SK-N-SH treated with all-trans-retinoic acid at 6 μM for 48 hours (cell line): Measurements from ENCODE around the gene DTNA.

Experiments
- ATAC-seq: fragments of 200-7000 bp; cut with Tn5 transposase; 3 replicates; pipeline ENCODE4 v1.9.1; 2020; ENCODE audit warnings: mild to moderate bottlenecking, moderate library complexity
- ARNTL ChIP-seq: fragments of 450-650 bp; formaldehyde crosslinking; IDR thresholded peaks from 2 replicates; pipeline ENCODE4 v1.5.0; 2020; ENCODE audit warnings: low read depth, mild to moderate bottlenecking, moderate library complexity, borderline replicate concordance
- BACH2 ChIP-seq: fragments of 250-450 bp; sonication (Bioruptor Pico); IDR thresholded peaks from 2 replicates; pipeline ENCODE4 v1.9.0; 2021; ENCODE audit warnings: mild to moderate bottlenecking, borderline replicate concordance
- CREB5 ChIP-seq: fragments of 250-450 bp; sonication (Bioruptor Pico); IDR thresholded peaks from 2 replicates; pipeline ENCODE4 v1.5.1; 2020; ENCODE audit warnings: low read depth, mild to moderate bottlenecking, moderate library complexity
- CSDC2 ChIP-seq: fragments of 250-450 bp; sonication (Bioruptor Pico); IDR thresholded peaks from 2 replicates; pipeline ENCODE4 v1.5.0; 2020; ENCODE audit warnings: mild to moderate bottlenecking, moderate library complexity
- CSRNP3 ChIP-seq: fragments of 250-450 bp; sonication (Bioruptor Pico); IDR thresholded peaks from 2 replicates; pipeline ENCODE4 v1.5.1; 2021; ENCODE audit warnings: mild to moderate bottlenecking, moderate library complexity
- ESRRG ChIP-seq: fragments of 250-450 bp; sonication (Bioruptor Pico); IDR thresholded peaks from 2 replicates; pipeline ENCODE4 v1.6.1; 2021; ENCODE audit warnings: mild to moderate bottlenecking
- GLIS3 ChIP-seq: fragments of 250-450 bp; sonication (Bioruptor Pico); IDR thresholded peaks from 2 replicates; pipeline ENCODE4 v1.5.0; 2020; ENCODE audit warnings: mild to moderate bottlenecking, moderate library complexity
- ISL1 ChIP-seq: fragments of 250-450 bp; sonication (Bioruptor Pico); IDR thresholded peaks from 2 replicates; pipeline ENCODE4 v2.1.2; 2022; ENCODE audit warnings: mild to moderate bottlenecking, moderate library complexity
- OSR1 ChIP-seq: fragments of 250-450 bp; sonication (Bioruptor Pico); IDR thresholded peaks from 2 replicates; pipeline ENCODE4 v1.8.0; 2022; ENCODE audit warnings: moderate library complexity, mild to moderate bottlenecking, inconsistent platforms
- PATZ1 ChIP-seq: fragments of 250-450 bp; sonication (Bioruptor Pico); IDR thresholded peaks from 2 replicates; pipeline ENCODE4 v1.8.0; 2020; ENCODE audit warnings: mild to moderate bottlenecking, moderate library complexity, borderline replicate concordance
- POU6F1 ChIP-seq: fragments of 250-450 bp; sonication (Bioruptor Pico); IDR thresholded peaks from 2 replicates; pipeline ENCODE4 v1.8.0; 2021; ENCODE audit warnings: low read depth, mild to moderate bottlenecking, moderate library complexity, borderline replicate concordance
- PPARA ChIP-seq: fragments of 250-450 bp; sonication (Bioruptor Pico); IDR thresholded peaks from 2 replicates; pipeline ENCODE4 v1.5.0; 2020; ENCODE audit warnings: mild to moderate bottlenecking, borderline replicate concordance
- RARB ChIP-seq: fragments of 250-450 bp; sonication (Bioruptor Pico); IDR thresholded peaks from 2 replicates; pipeline ENCODE4 v1.8.0; 2021; ENCODE audit warnings: mild to moderate bottlenecking, moderate library complexity
- SNAI2 ChIP-seq: fragments of 250-450 bp; sonication (Bioruptor Pico); IDR thresholded peaks from 2 replicates; pipeline ENCODE4 v1.5.0; 2020; ENCODE audit warnings: mild to moderate bottlenecking, moderate library complexity
- TCF4 ChIP-seq: fragments of 250-450 bp; sonication (Bioruptor Pico); IDR thresholded peaks from 2 replicates; pipeline ENCODE4 v1.8.0; 2021; ENCODE audit warnings: mild to moderate bottlenecking, moderate library complexity, borderline replicate concordance
- TSHZ2 ChIP-seq: fragments of 250-450 bp; sonication (Bioruptor Pico); IDR thresholded peaks from 2 replicates; pipeline ENCODE4 v1.5.0; 2020; ENCODE audit warnings: mild to moderate bottlenecking, moderate library complexity
- ZC3H10 ChIP-seq: fragments of 250-450 bp; sonication (Bioruptor Pico); IDR thresholded peaks from 2 replicates; pipeline ENCODE4 v1.5.1; 2021; ENCODE audit warnings: mild to moderate bottlenecking, moderate library complexity
- ZFP3 ChIP-seq: fragments of 250-450 bp; sonication (Bioruptor Pico); IDR thresholded peaks from 2 replicates; pipeline ENCODE4 v1.5.0; 2020; ENCODE audit warnings: mild to moderate bottlenecking, moderate library complexity
- ZFP30 ChIP-seq: fragments of 450-650 bp; formaldehyde crosslinking; IDR thresholded peaks from 2 replicates; pipeline ENCODE4 v1.5.0; 2022; ENCODE audit warnings: mild to moderate bottlenecking, moderate library complexity
- ZNF565 ChIP-seq: fragments of 450-650 bp; formaldehyde crosslinking; conservative IDR thresholded peaks from 2 replicates; pipeline ENCODE4 v1.5.0; 2020; ENCODE audit warnings: low read depth, mild to moderate bottlenecking, moderate library complexity
- ZNF70 ChIP-seq: fragments of 450-650 bp; formaldehyde crosslinking; IDR thresholded peaks from 2 replicates; pipeline ENCODE4 v1.5.0; 2020; ENCODE audit warnings: mild to moderate bottlenecking, moderate library complexity
- ZNF8 ChIP-seq: fragments of 450-650 bp; formaldehyde crosslinking; IDR thresholded peaks from 2 replicates; pipeline ENCODE4 v1.5.0; 2020; ENCODE audit warnings: mild to moderate bottlenecking, moderate library complexity

DTNA gene

GRCh38 chr18:34864836-34865497, 154.9 kb downstream of the DTNA start:
- TF ChIP-seq ZFP30 (CRISPR knock-in tag) (no peak), TCF4 (CRISPR knock-in tag) (no peak), SNAI2 (CRISPR knock-in tag) (no peak), ZNF565 (CRISPR knock-in tag) (no peak), PPARA (CRISPR knock-in tag) (no peak), ZNF70 (no peak), CSDC2 (CRISPR knock-in tag) (no peak), GLIS3 (no peak), ESRRG (CRISPR knock-in tag) (no peak), OSR1 (CRISPR knock-in tag) (no peak), ZFP3 (CRISPR knock-in tag) (no peak), PATZ1 (CRISPR knock-in tag) (no peak), CREB5 (no peak), ARNTL (no peak)
- ATAC-seq: no peak; the same call in 2 of the 3 replicates

- no peak for ATAC-seq
- TF ChIP-seq POU6F1 (CRISPR knock-in tag) (no peak), ARNTL (no peak), ISL1 (CRISPR knock-in tag) (no peak), BACH2 (CRISPR knock-in tag) (no peak), CSDC2 (CRISPR knock-in tag) (no peak), ZC3H10 (CRISPR knock-in tag) (no peak), RARB (no peak), PPARA (CRISPR knock-in tag) (no peak), TCF4 (CRISPR knock-in tag) (no peak), SNAI2 (CRISPR knock-in tag) (no peak), ZNF8 (CRISPR knock-in tag) (no peak), ZFP3 (CRISPR knock-in tag) (no peak), CSRNP3 (no peak), TSHZ2 (CRISPR knock-in tag) (no peak), ZNF565 (CRISPR knock-in tag) (no peak), PATZ1 (CRISPR knock-in tag) (no peak), CREB5 (no peak), ESRRG (CRISPR knock-in tag) (no peak), GLIS3 (no peak)
- TF ChIP-seq, all 23 proteins: peak for 0
Measured at GRCh38 chr18:34866310-34866709, 156.2 kb downstream of the DTNA start.
